GM12878 (cell line): ENCODE data around the gene C22orf15. TPM values are rescaled to one million over a fixed set of nuclear protein-coding genes. Genes with fewer than 3 reads are reported as not detected.
A peak's percentile ranks its signal among the peaks of the same experiment; 100 is the strongest.

Source experiments
- ATAC-seq: fragments of 200-7000 bp; cut with Tn5 transposase; 3 replicates; pipeline ENCODE4 v1.9.1; 2020; ENCODE audit warnings: mild to moderate bottlenecking, moderate library complexity
- BruUV-seq: library from RNA; stranded (reverse); fragments of 400-500 nt; replicated peaks from 2 replicates; lab custom pipeline; 2021; lab: Mats Ljungman, UMichigan
- CTCF ChIA-PET: fragments of 300-600 bp; sonication (Branson Sonifier 250); formaldehyde crosslinking; extraction: SDS; loops from one replicate; lab custom pipeline; 2021; ENCODE audit warnings: inconsistent platforms; lab: Yijun Ruan, JAX
- POLR2A ChIA-PET: fragments of 350-600 bp; formaldehyde crosslinking; extraction: SDS; loops from one replicate; lab custom pipeline; 2021; ENCODE audit warnings: inconsistent platforms; lab: Charles Lee
- RAD21 ChIA-PET: fragments of 300-600 bp; sonication (Branson Sonifier 250); formaldehyde crosslinking; loops from one replicate; lab custom pipeline; 2023; ENCODE audit warnings: antibody characterized with exemption; ENCODE audit not compliant: unreplicated experiment; lab: Charles Lee
- SMC1A ChIA-PET: fragments of 300-600 bp; sonication (Branson Sonifier 250); formaldehyde crosslinking; loops from one replicate; lab custom pipeline; 2023; ENCODE audit not compliant: unreplicated experiment, uncharacterized antibody; lab: Charles Lee
- DNase-seq: peaks from one replicate; pipeline ENCODE4 v3.0.0-alpha.2; 2011; ENCODE audit warnings: low read depth, low spot score
- FAIRE-seq: peaks from 3 replicates; lab custom pipeline; 2011; peaks lifted over from hg19 to GRCh38; lab: Jason Lieb, UNC
- H2AFZ ChIP-seq: 2 replicates; pipeline ENCODE4 v1.6.0; 2011; ENCODE audit warnings: low read depth, low read length, control low read depth; ENCODE audit not compliant: control insufficient read depth
- H3K27ac ChIP-seq: 2 replicates; pipeline ENCODE4 v1.5.1; 2011; ENCODE audit warnings: control low read depth; ENCODE audit not compliant: control insufficient read depth, insufficient read depth
- H3K27me3 ChIP-seq, 2 experiments: replicated peaks in 1 of 2; 2 replicates each; pipeline versions ENCODE4 v1.6.0 to v1.6.1; 2011; ENCODE audit warnings: low read length in 1 of 2; ENCODE audit not compliant: control insufficient read depth in 2 of 2, insufficient read depth in 2 of 2
- H3K36me3 ChIP-seq, 2 experiments: 2 replicates each; pipeline ENCODE4 v1.5.1; 2011; ENCODE audit warnings: low read length in 1 of 2; ENCODE audit not compliant: control insufficient read depth in 2 of 2, insufficient read depth in 2 of 2
- H3K4me1 ChIP-seq: 2 replicates; pipeline ENCODE4 v1.6.1; 2011; ENCODE audit warnings: mild to moderate bottlenecking, low read length, moderate library complexity, mixed read lengths; ENCODE audit not compliant: control insufficient read depth, insufficient read depth
- H3K4me2 ChIP-seq: 2 replicates; pipeline ENCODE4 v1.6.0; 2011; ENCODE audit warnings: control low read depth; ENCODE audit not compliant: control insufficient read depth, insufficient read depth
- H3K4me3 ChIP-seq: fragments of 200-600 bp; sonication (generic); 2 replicates; pipeline ENCODE4 v1.5.1; 2016
- H3K79me2 ChIP-seq: 2 replicates; pipeline ENCODE4 v1.6.0; 2011; ENCODE audit warnings: low read length; ENCODE audit not compliant: control insufficient read depth, insufficient read depth
- H3K9ac ChIP-seq: 2 replicates; pipeline ENCODE4 v1.8.0; 2011; ENCODE audit warnings: low read length, control low read depth, mixed read lengths; ENCODE audit not compliant: control insufficient read depth, insufficient read depth
- H3K9me3 ChIP-seq: replicated peaks from 3 replicates; pipeline ENCODE4 v1.5.1; 2011; ENCODE audit warnings: mild to moderate bottlenecking, low read length; ENCODE audit not compliant: control insufficient read depth, insufficient read depth
- H4K20me1 ChIP-seq: 2 replicates; pipeline ENCODE4 v1.6.0; 2011; ENCODE audit not compliant: control insufficient read depth, insufficient read depth
- CBX5 ChIP-seq: sonication (generic); IDR thresholded peaks from 2 replicates; pipeline ENCODE4 v1.6.1; 2016; ENCODE audit warnings: low read depth, moderate library complexity, mild to moderate bottlenecking, inconsistent platforms
- CTCF ChIP-seq, 3 experiments: IDR thresholded peaks in 2 of 3; conservative IDR thresholded peaks in 1 of 3; 2 replicates each; pipeline ENCODE4 v1.5.1; 2011; ENCODE audit warnings: low read depth in 3 of 3, low read length in 3 of 3, mild to moderate bottlenecking in 3 of 3, control low read depth in 2 of 3, moderate library complexity in 2 of 3, inconsistent platforms in 1 of 3, mixed read lengths in 1 of 3; ENCODE audit not compliant: control insufficient read depth in 2 of 3, insufficient read depth in 1 of 3; ENCODE audit errors: extremely low read depth in 1 of 3
- EED ChIP-seq: sonication (generic); IDR thresholded peaks from 2 replicates; pipeline ENCODE4 v1.6.1; 2016; ENCODE audit warnings: antibody characterized with exemption, low read depth
- HSF1 ChIP-seq: fragments of 150-350 bp; IDR thresholded peaks from 2 replicates; pipeline ENCODE4 v1.6.1; 2014; ENCODE audit warnings: mild to moderate bottlenecking, low read depth, low read length
- KAT2A ChIP-seq: conservative IDR thresholded peaks from 2 replicates; pipeline ENCODE4 v1.6.1; 2011; ENCODE audit warnings: low read depth, low read length; ENCODE audit not compliant: control insufficient read depth
- KLF5 ChIP-seq: fragments of 450-650 bp; IDR thresholded peaks from 2 replicates; pipeline ENCODE4 v1.6.1; 2014; ENCODE audit warnings: mild to moderate bottlenecking; ENCODE audit not compliant: partially characterized antibody
- MAX ChIP-seq: IDR thresholded peaks from 2 replicates; pipeline ENCODE4 v1.6.1; 2012; ENCODE audit warnings: low read depth, low read length, improper control_type of control experiment
- RAD21 ChIP-seq: IDR thresholded peaks from 2 replicates; pipeline ENCODE4 v1.6.1; 2011; ENCODE audit warnings: mild to moderate bottlenecking, low read depth, low read length, moderate library complexity; ENCODE audit not compliant: insufficient read depth
- SIN3A ChIP-seq: IDR thresholded peaks from 2 replicates; pipeline ENCODE4 v1.6.1; 2012; ENCODE audit warnings: low read depth, low read length, improper control_type of control experiment
- SREBF2 ChIP-seq: IDR thresholded peaks from 2 replicates; pipeline ENCODE4 v1.6.1; 2012; ENCODE audit warnings: mild to moderate bottlenecking, low read length
- TBL1XR1 ChIP-seq: IDR thresholded peaks from 2 replicates; pipeline ENCODE4 v1.6.1; 2012; ENCODE audit warnings: low read depth, low read length, improper control_type of control experiment
- ZNF687 ChIP-seq: fragments of 450-650 bp; IDR thresholded peaks from 2 replicates; pipeline ENCODE4 v1.6.1; 2017; ENCODE audit warnings: mild to moderate bottlenecking, moderate library complexity
- WGBS: methylation state at CpG from one replicate; pipeline ENCODE4 v1.1.6; 2016; ENCODE audit warnings: low lambda C conversion rate; ENCODE audit not compliant: insufficient replicate concordance, insufficient coverage; ENCODE audit errors: missing lambda C conversion rate; 5-methylcytosine and 5-hydroxymethylcytosine counted together
- in situ Hi-C: fragments of 300-500 bp; cut with MboI; formaldehyde crosslinking; loops from 9 replicates; pipeline ENCODE4 v1.14.3; 2018; ENCODE audit warnings: mixed read lengths
- intact Hi-C: fragments of 100-400 bp; cut with micrococcal nuclease; formaldehyde crosslinking; loops from one replicate; pipeline ENCODE4 v1.14.2; 2022; ENCODE audit not compliant: unreplicated experiment
- polyA plus RNA-seq, 11 experiments: library from polyadenylated mRNA; depleted of rRNA in 4 of 11; unstranded in 6 of 11; stranded (reverse) in 5 of 11; fragments of >200 nt; fragmentation: Nextera tagmentation in 4 of 11; fragmentation: Illumina TruSeq in 1 of 11; extraction: Ambion mirVana in 4 of 11; extraction: Trizol in 1 of 11; gene quantifications; 1 replicate in 1 of 11; 2 replicates in 10 of 11; pipeline versions ENCODE4 v1.2.1 to v1.2.3, GENCODE V29; 2011 to 2016; ENCODE audit warnings: inconsistent platforms in 2 of 11, missing spikeins in 2 of 11, low read depth in 1 of 11
- total RNA-seq, 4 experiments: library from RNA; depleted of rRNA in 3 of 4; stranded (reverse); fragments of >200 nt in 3 of 4; fragmentation: Illumina TruSeq in 1 of 4; extraction: Trizol in 1 of 4; gene quantifications; 2 replicates each; pipeline versions ENCODE4 v1.2.1 to v1.2.3, GENCODE V29; 2013 to 2021

Gene C22orf15
- total and polyA plus RNA-seq, 10 of the 15 experiments (the other 5 are each of a cell fraction or from before 2014, with no cell fraction given) = 0.05 to 0.47 (median 0.13) TPM; not detected in 3

GRCh38 chr22:23716811-23717801 is 45.7 kb upstream of the C22orf15 start:
- FAIRE-seq (peak; percentile 94), DNase-seq (peak; percentile 53), ATAC-seq (peak; percentile 95)
- ChIA-PET POLR2A (interaction anchor here (0.7 to 2.7 kb wide), 8 partner anchors 9 to 127 kb away, joined by 3 to 12 read pairs (median 4); partner anchors contain the start of gene ZNF70), RAD21 (interaction anchor here (1.0 to 2.1 kb wide), 5 partner anchors 10 to 129 kb away, joined by 3 to 7 read pairs (median 3); partner anchors contain the start of gene ZNF70), SMC1A (interaction anchor here (0.9 to 1.6 kb wide), 5 partner anchors 18 to 140 kb away, joined by 3 to 6 read pairs (median 3); partner anchors contain the start of gene SLC2A11), CTCF (interaction anchor here (1.1 to 1.8 kb wide), 5 partner anchors 32 to 132 kb away, joined by 3 to 8 read pairs (median 4); partner anchors contain the start of gene CHCHD10)
- in situ Hi-C loops (no loop called here), intact Hi-C loops (no loop called here)
- no peaks in the 10 kb centered on the region for H3K27me3 ChIP-seq
- peaks cover 14% of the 10 kb centered on the region for H3K4me1 ChIP-seq
- peak overlapping the region; percentile 92 for H3K9ac ChIP-seq
- peak overlapping the region; percentile 76 for H3K4me2 ChIP-seq
- no peaks in the 10 kb centered on the region for H4K20me1 ChIP-seq
- peak overlapping the region; percentile 83 for H3K4me3 ChIP-seq
- peak overlapping the region; percentile 64 for H3K27ac ChIP-seq
- peaks cover 12% of the 10 kb centered on the region for H3K79me2 ChIP-seq
- H3K9me3 ChIP-seq = no peaks in the 10 kb centered on the region
- H3K36me3 ChIP-seq = peaks cover 7 to 16% of the 10 kb centered on the region in 2 experiments; a peak in 3 of 4 replicates
- H2AFZ ChIP-seq = peak overlapping the region; percentile 99
- 5% methylated on average over 84 of the region's 84 CpGs for WGBS
- BruUV-seq = TSS peak; percentile 75
- TF ChIP-seq CTCF (IDR thresholded peaks at IDR 0.05 in 2 of 3, conservative IDR thresholded peaks at IDR 0.05 in 1 of 3; ENCODE audit: control insufficient read depth in 2 of 3, extremely low read depth in 1 of 3, insufficient read depth in 1 of 3, low read depth in 3 of 3, low read length in 3 of 3) (no peak), CBX5 (no peak), ZNF687 (peak; percentile 66; the same call in 1 of the 2 replicates), SIN3A (peak; percentile 65; the same call in 1 of the 2 replicates), KLF5 (peak; percentile 56), MAX (peak; percentile 14; the same call in 1 of the 2 replicates), TBL1XR1 (peak; percentile 46; the same call in 1 of the 2 replicates), SREBF2 (no peak), KAT2A (no peak), HSF1 (no peak), EED (peak; percentile 51; the same call in 1 of the 2 replicates), RAD21 (no peak)
